K562 (cell line): ENCODE results near the gene LCMT2. TPM values are rescaled to one million over a fixed set of nuclear protein-coding genes. Genes with fewer than 3 reads are reported as not detected.

ENCODE experiments used
- BCOR ChIP-seq: fragments of 450-650 bp; IDR thresholded peaks from 2 replicates; pipeline ENCODE4 v1.6.1; 2016
- E2F1 ChIP-seq: sonication (generic); formaldehyde crosslinking; IDR thresholded peaks from 2 replicates; pipeline ENCODE4 v1.8.1; 2023; ENCODE audit warnings: mild to moderate bottlenecking, missing genetic modification reagents, moderate library complexity
- FOSL1 ChIP-seq: fragments of 200-800 bp; sonication (Bioruptor generic); conservative IDR thresholded peaks from 2 replicates; pipeline ENCODE4 v1.6.1; 2016; ENCODE audit warnings: missing genetic modification characterization, missing compliant biosample characterization
- GATAD2B ChIP-seq: fragments of 450-650 bp; IDR thresholded peaks from 2 replicates; pipeline ENCODE4 v1.6.1; 2017; ENCODE audit warnings: mild to moderate bottlenecking, borderline replicate concordance
- HLTF ChIP-seq: fragments of 450-650 bp; IDR thresholded peaks from 2 replicates; pipeline ENCODE4 v1.6.1; 2016
- NFATC3 ChIP-seq: fragments of 450-650 bp; IDR thresholded peaks from 2 replicates; pipeline ENCODE4 v1.6.1; 2017; ENCODE audit warnings: mild to moderate bottlenecking
- STAG1 ChIP-seq: sonication (generic); formaldehyde crosslinking; IDR thresholded peaks from 2 replicates; pipeline ENCODE4 v1.5.0; 2020; ENCODE audit warnings: missing genetic modification reagents, borderline replicate concordance
- TOE1 ChIP-seq, 2 experiments: fragments of 450-650 bp in 1 of 2; sonication (generic) in 1 of 2; formaldehyde crosslinking in 1 of 2; IDR thresholded peaks; 2 replicates each; pipeline versions ENCODE4 v1.7.1 to v1.8.0; 2016 to 2022; ENCODE audit warnings: borderline replicate concordance in 2 of 2, mild to moderate bottlenecking in 2 of 2, antibody characterized with exemption in 1 of 2, inconsistent platforms in 1 of 2, low read depth in 1 of 2, missing genetic modification reagents in 1 of 2, moderate library complexity in 1 of 2
- ZBTB8A ChIP-seq: fragments of 450-650 bp; IDR thresholded peaks from 2 replicates; pipeline ENCODE4 v1.6.1; 2018; ENCODE audit warnings: mild to moderate bottlenecking, moderate library complexity; ENCODE audit not compliant: partially characterized antibody
- ZC3H8 ChIP-seq: fragments of 450-650 bp; IDR thresholded peaks from 2 replicates; pipeline ENCODE4 v1.6.1; 2017
- ZKSCAN8 ChIP-seq: fragments of 200-800 bp; sonication (Bioruptor generic); IDR thresholded peaks from 2 replicates; pipeline ENCODE4 v1.6.1; 2016; ENCODE audit warnings: missing genetic modification characterization, missing compliant biosample characterization
- ZNF146 ChIP-seq: IDR thresholded peaks from one replicate; pipeline ENCODE4 v1.6.1; 2018; ENCODE audit warnings: missing compliant biosample characterization; ENCODE audit not compliant: unreplicated experiment
- ZNF695 ChIP-seq: fragments of 450-650 bp; formaldehyde crosslinking; IDR thresholded peaks from 2 replicates; pipeline ENCODE4 v1.4.0; 2020; ENCODE audit warnings: mild to moderate bottlenecking, moderate library complexity
- ZNF830 ChIP-seq: fragments of 250-450 bp; sonication (Bioruptor Pico); IDR thresholded peaks from 2 replicates; pipeline ENCODE4 v1.5.0; 2021; ENCODE audit warnings: mild to moderate bottlenecking
- polyA plus RNA-seq, 8 experiments: library from polyadenylated mRNA; depleted of rRNA in 4 of 8; stranded (reverse) in 5 of 8; unstranded in 3 of 8; fragments of >200 nt; fragmentation: Nextera tagmentation in 2 of 8; fragmentation: Illumina TruSeq in 1 of 8; extraction: Ambion mirVana in 2 of 8; extraction: Trizol in 1 of 8; gene quantifications; 2 replicates each; pipeline versions ENCODE4 v1.2.1 to v1.2.3, GENCODE V29; 2011 to 2014; ENCODE audit warnings: inconsistent platforms in 1 of 8, missing spikeins in 1 of 8
- total RNA-seq, 7 experiments: library from RNA; depleted of rRNA in 6 of 7; stranded (reverse); fragments of >200 nt in 6 of 7; fragmentation: Illumina TruSeq in 2 of 7; extraction: Trizol in 2 of 7; gene quantifications; 2 replicates each; pipeline versions ENCODE4 v1.2.1 to v1.2.3, GENCODE V29; 2011 to 2021; ENCODE audit warnings: low replicate concordance in 1 of 7
- TF ChIP-seq, protein P1 (sequence below): fragments of 250-450 bp; sonication (Bioruptor Pico); IDR thresholded peaks from 2 replicates; pipeline ENCODE4 v1.5.0; 2022; ENCODE audit warnings: mild to moderate bottlenecking
- TF ChIP-seq, protein P2 (sequence below): fragments of 450-650 bp; IDR thresholded peaks from 2 replicates; pipeline ENCODE4 v1.6.1; 2018; ENCODE audit not compliant: partially characterized antibody

Gene LCMT2
- total and polyA plus RNA-seq, 9 of the 15 experiments (the other 6 are each of a cell fraction or from before 2014, with no cell fraction given), result 2.5 to 22.3 (median 15.2) TPM

DNA sequence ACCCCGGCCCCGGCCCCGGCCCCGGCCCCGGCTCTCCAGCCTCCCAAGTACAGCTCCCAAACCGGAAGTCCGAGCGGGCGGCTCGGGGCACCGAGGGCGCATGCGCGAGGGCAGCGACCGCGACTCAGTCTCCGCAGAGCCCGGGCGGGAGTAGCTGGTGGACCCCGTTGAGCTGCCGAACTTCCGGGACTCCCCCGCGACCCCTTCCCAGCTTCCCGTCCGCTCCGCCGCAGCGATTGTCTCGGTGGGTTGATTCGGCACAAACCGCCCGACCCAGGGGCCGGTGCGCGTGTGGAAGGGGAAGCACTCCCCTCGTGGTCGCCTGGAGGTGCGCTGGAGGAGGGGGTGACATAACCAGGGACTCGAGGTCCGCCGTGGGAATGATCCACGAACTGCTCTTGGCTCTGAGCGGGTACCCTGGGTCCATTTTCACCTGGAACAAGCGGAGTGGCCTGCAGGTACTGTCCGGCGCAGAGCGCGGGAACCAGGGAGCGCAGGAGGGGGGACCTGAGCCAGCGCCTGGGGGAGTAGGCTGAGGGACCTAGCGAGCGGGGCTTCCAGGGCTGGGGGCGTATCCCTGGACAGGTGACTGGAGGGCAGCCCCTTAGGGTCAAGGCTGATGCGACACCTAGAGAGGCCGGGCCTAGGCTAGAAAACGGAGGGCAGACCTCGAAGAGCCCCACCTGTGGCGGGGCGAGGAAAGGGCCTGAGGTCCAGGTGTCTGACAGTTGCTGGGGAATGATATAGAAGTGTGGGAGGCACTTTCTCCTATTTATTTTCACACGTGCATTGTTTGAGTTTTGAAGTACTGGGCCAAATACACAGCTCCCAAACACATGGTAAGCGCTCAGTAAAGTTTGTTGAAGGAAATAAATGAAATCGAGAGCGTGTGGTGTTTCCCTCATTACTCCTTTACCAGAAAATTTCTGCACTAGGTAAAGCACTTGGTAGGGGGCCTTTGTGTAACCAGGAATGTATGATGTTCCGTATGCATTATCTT lies 40.9 kb upstream of the LCMT2 start, which contains the start of the genes TUBGCP4 and ZSCAN29 (continued):
- no peak for TF ChIP-seq E2F1 (CRISPR knock-in tag)
- no peak; the same call in 1 of the 2 replicates for TF ChIP-seq TOE1 (IDR thresholded peaks at IDR 0.05; ENCODE audit: borderline replicate concordance)
- TF ChIP-seq TOE1 (CRISPR knock-in tag; IDR thresholded peaks at IDR 0.05; ENCODE audit: borderline replicate concordance, low read depth), result no peak
- TF ChIP-seq ZBTB8A, result no peak
- no peak for TF ChIP-seq ZNF830
- TF ChIP-seq FOSL1 (tag), result no peak
- no peak for TF ChIP-seq STAG1 (CRISPR knock-in tag)
- TF ChIP-seq, protein P1, sequence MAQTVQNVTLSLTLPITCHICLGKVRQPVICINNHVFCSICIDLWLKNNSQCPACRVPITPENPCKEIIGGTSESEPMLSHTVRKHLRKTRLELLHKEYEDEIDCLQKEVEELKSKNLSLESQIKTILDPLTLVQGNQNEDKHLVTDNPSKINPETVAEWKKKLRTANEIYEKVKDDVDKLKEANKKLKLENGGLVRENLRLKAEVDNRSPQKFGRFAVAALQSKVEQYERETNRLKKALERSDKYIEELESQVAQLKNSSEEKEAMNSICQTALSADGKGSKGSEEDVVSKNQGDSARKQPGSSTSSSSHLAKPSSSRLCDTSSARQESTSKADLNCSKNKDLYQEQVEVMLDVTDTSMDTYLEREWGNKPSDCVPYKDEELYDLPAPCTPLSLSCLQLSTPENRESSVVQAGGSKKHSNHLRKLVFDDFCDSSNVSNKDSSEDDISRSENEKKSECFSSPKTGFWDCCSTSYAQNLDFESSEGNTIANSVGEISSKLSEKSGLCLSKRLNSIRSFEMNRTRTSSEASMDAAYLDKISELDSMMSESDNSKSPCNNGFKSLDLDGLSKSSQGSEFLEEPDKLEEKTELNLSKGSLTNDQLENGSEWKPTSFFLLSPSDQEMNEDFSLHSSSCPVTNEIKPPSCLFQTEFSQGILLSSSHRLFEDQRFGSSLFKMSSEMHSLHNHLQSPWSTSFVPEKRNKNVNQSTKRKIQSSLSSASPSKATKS, result no peak
- TF ChIP-seq GATAD2B, result no peak
- TF ChIP-seq, protein P2, sequence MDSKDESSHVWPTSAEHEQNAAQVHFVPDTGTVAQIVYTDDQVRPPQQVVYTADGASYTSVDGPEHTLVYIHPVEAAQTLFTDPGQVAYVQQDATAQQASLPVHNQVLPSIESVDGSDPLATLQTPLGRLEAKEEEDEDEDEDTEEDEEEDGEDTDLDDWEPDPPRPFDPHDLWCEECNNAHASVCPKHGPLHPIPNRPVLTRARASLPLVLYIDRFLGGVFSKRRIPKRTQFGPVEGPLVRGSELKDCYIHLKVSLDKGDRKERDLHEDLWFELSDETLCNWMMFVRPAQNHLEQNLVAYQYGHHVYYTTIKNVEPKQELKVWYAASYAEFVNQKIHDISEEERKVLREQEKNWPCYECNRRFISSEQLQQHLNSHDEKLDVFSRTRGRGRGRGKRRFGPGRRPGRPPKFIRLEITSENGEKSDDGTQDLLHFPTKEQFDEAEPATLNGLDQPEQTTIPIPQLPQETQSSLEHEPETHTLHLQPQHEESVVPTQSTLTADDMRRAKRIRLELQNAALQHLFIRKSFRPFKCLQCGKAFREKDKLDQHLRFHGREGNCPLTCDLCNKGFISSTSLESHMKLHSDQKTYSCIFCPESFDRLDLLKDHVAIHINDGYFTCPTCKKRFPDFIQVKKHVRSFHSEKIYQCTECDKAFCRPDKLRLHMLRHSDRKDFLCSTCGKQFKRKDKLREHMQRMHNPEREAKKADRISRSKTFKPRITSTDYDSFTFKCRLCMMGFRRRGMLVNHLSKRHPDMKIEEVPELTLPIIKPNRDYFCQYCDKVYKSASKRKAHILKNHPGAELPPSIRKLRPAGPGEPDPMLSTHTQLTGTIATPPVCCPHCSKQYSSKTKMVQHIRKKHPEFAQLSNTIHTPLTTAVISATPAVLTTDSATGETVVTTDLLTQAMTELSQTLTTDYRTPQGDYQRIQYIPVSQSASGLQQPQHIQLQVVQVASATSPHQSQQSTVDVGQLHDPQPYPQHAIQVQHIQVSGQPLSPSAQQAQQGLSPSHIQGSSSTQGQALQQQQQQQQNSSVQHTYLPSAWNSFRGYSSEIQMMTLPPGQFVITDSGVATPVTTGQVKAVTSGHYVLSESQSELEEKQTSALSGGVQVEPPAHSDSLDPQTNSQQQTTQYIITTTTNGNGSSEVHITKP, result no peak
- TF ChIP-seq ZNF695 (CRISPR knock-in tag), result no peak
- no peak for TF ChIP-seq NFATC3
- TF ChIP-seq ZNF146, result no peak
- no peak for TF ChIP-seq ZC3H8
- 0 out of 2 replicates have a peak, but pooled peaks have one; percentile 33 for TF ChIP-seq HLTF
- no peak for TF ChIP-seq ZKSCAN8
- TF ChIP-seq BCOR, result no peak
